ENCODE data around the gene PLA2G4D.

The PLA2G4D gene

GRCh38 chr15:42053914-42054313 lies 40.4 kb downstream of the PLA2G4D start:
- H3K36me3 Mint-ChIP-seq (ENCODE audit: low read depth) = no peaks in the 10 kb centered on the region
- peaks cover 20% of the 10 kb centered on the region for H3K27me3 Mint-ChIP-seq
- no peak overlapping the region for H3K27ac Mint-ChIP-seq
- H3K4me3 Mint-ChIP-seq = no peak overlapping the region
- intact Hi-C loops (cut with micrococcal nuclease) = no loop called here
- no peaks in the 10 kb centered on the region for H3K9me3 Mint-ChIP-seq
- peaks cover 14% of the 10 kb centered on the region for H3K4me1 Mint-ChIP-seq (ENCODE audit: low read depth)

- no peaks in the 10 kb centered on the region for H3K9me3 Mint-ChIP-seq
- H3K27me3 Mint-ChIP-seq = peaks cover 20% of the 10 kb centered on the region
- H3K4me1 Mint-ChIP-seq (ENCODE audit: low read depth) = peaks cover 14% of the 10 kb centered on the region
- H3K36me3 Mint-ChIP-seq (ENCODE audit: low read depth) = no peaks in the 10 kb centered on the region
- intact Hi-C loops (cut with micrococcal nuclease) = no loop called here
- no peak overlapping the region for H3K27ac Mint-ChIP-seq
- no peak overlapping the region for H3K4me3 Mint-ChIP-seq
Observed at GRCh38 chr15:42053010-42053409, 41.4 kb downstream of the PLA2G4D start.

- Mint-ChIP-seq H3K36me3 (ENCODE audit: low read depth) (no peaks in the 10 kb centered on the region), H3K27me3 (peaks cover 2% of the 10 kb centered on the region), H3K4me1 (ENCODE audit: low read depth) (no peaks in the 10 kb centered on the region), H3K4me3 (no peak overlapping the region), H3K27ac (no peak overlapping the region), H3K9me3 (no peaks in the 10 kb centered on the region)
- intact Hi-C loops (cut with micrococcal nuclease) = no loop called here
Observed at GRCh38 chr15:42050484-42051255, 43.7 kb downstream of the PLA2G4D start.

GRCh38 chr15:42048821-42049200 lies 45.6 kb downstream of the PLA2G4D start:
- intact Hi-C loops (cut with micrococcal nuclease) = no loop called here
- no peak overlapping the region for H3K27ac Mint-ChIP-seq
- no peaks in the 10 kb centered on the region for H3K9me3 Mint-ChIP-seq
- peaks cover 9% of the 10 kb centered on the region for H3K4me1 Mint-ChIP-seq (ENCODE audit: low read depth)
- H3K36me3 Mint-ChIP-seq (ENCODE audit: low read depth) = no peaks in the 10 kb centered on the region
- H3K4me3 Mint-ChIP-seq = no peak overlapping the region
- peaks cover 4% of the 10 kb centered on the region for H3K27me3 Mint-ChIP-seq

- Mint-ChIP-seq H3K27ac (no peak overlapping the region), H3K36me3 (ENCODE audit: low read depth) (no peaks in the 10 kb centered on the region), H3K4me3 (no peak overlapping the region), H3K9me3 (no peaks in the 10 kb centered on the region), H3K4me1 (ENCODE audit: low read depth) (peaks cover 9% of the 10 kb centered on the region), H3K27me3 (peaks cover 4% of the 10 kb centered on the region)
- intact Hi-C loops (cut with micrococcal nuclease) = no loop called here
Observed at GRCh38 chr15:42048080-42048820, 46.1 kb downstream of the PLA2G4D start.

DNA sequence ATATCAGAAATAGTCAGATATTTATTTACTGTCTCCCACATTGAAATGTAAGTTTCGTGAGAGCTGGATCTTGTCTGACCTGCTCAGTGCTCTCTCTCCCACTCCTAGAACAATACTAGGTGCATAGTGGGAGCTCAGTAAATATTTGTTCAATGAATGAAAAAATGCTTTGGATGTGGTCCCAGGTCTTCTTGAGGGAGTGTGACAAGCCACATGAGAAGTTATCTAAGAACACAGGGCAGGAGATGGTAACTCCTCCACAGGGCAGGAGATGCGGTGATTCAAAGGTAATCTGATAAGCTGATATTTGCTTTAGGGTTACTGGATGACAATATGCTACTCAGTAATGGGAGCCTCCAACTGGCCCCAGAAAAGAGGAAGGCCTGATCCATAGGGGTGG lies 47.8 kb downstream of the PLA2G4D start:
- Mint-ChIP-seq H3K36me3 (ENCODE audit: low read depth) (no peaks in the 10 kb centered on the region), H3K9me3 (no peaks in the 10 kb centered on the region), H3K27ac (no peak overlapping the region), H3K4me1 (ENCODE audit: low read depth) (peaks cover 11% of the 10 kb centered on the region), H3K27me3 (peaks cover 4% of the 10 kb centered on the region), H3K4me3 (no peak overlapping the region)
- intact Hi-C loops (cut with micrococcal nuclease) = no loop called here

DNA sequence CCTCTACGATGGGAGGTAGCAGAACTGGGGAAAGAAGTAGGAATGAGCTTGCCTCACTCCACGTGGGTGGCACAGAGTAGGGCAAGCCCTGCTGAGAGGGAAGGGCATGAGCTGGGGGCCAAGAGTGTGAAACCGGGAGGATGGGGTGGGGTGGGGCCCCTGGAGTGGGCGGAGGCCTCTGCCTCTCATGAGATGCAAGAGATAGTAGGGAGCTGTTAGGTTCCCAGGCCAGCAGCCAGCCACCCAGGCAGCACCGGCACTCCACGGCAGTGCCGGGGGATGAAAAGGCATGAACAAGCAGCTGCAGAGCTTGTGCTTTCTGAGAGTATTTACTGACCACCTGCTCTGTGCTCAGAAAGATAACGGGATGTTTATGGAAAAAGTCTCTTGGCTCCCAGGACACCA lies 49.1 kb downstream of the PLA2G4D start:
- Mint-ChIP-seq H3K4me3 (no peak overlapping the region), H3K36me3 (ENCODE audit: low read depth) (no peaks in the 10 kb centered on the region), H3K4me1 (ENCODE audit: low read depth) (peaks cover 15% of the 10 kb centered on the region), H3K27me3 (peaks cover 4% of the 10 kb centered on the region), H3K9me3 (no peaks in the 10 kb centered on the region), H3K27ac (no peak overlapping the region)
- intact Hi-C loops (cut with micrococcal nuclease) = no loop called here

GRCh38 chr15:42042602-42043400 lies 51.6 kb downstream of the PLA2G4D start:
- H3K27ac Mint-ChIP-seq = no peak overlapping the region

GRCh38 chr15:42038401-42038800 lies 56.0 kb downstream of the PLA2G4D start:
- no peaks in the 10 kb centered on the region for H3K27me3 Mint-ChIP-seq
- peaks cover 13% of the 10 kb centered on the region for H3K4me1 Mint-ChIP-seq (ENCODE audit: low read depth)
- no peaks in the 10 kb centered on the region for H3K9me3 Mint-ChIP-seq
- no peak overlapping the region for H3K4me3 Mint-ChIP-seq
- intact Hi-C loops (cut with micrococcal nuclease) = no loop called here
- H3K36me3 Mint-ChIP-seq (ENCODE audit: low read depth) = no peaks in the 10 kb centered on the region
- no peak overlapping the region for H3K27ac Mint-ChIP-seq

More at GRCh38 chr15:42042602-42043400, 51.6 kb downstream of the PLA2G4D start:
- peaks cover 15% of the 10 kb centered on the region for H3K4me1 Mint-ChIP-seq (ENCODE audit: low read depth)
- H3K36me3 Mint-ChIP-seq (ENCODE audit: low read depth) = no peaks in the 10 kb centered on the region
- H3K27me3 Mint-ChIP-seq = peaks cover 4% of the 10 kb centered on the region
- H3K9me3 Mint-ChIP-seq = no peaks in the 10 kb centered on the region
- intact Hi-C loops (cut with micrococcal nuclease) = no loop called here
- H3K4me3 Mint-ChIP-seq = no peak overlapping the region

GRCh38 chr15:42037656-42038055 lies 56.7 kb downstream of the PLA2G4D start:
- no peaks in the 10 kb centered on the region for H3K9me3 Mint-ChIP-seq
- H3K27ac Mint-ChIP-seq = no peak overlapping the region
- intact Hi-C loops (cut with micrococcal nuclease) = no loop called here

GRCh38 chr15:42036966-42037365 lies 57.4 kb downstream of the PLA2G4D start:
- Mint-ChIP-seq H3K27ac (no peak overlapping the region), H3K4me1 (ENCODE audit: low read depth) (peaks cover 13% of the 10 kb centered on the region), H3K27me3 (no peaks in the 10 kb centered on the region), H3K36me3 (ENCODE audit: low read depth) (no peaks in the 10 kb centered on the region), H3K9me3 (no peaks in the 10 kb centered on the region), H3K4me3 (no peak overlapping the region)
- intact Hi-C loops (cut with micrococcal nuclease) = no loop called here

More at GRCh38 chr15:42037656-42038055, 56.7 kb downstream of the PLA2G4D start:
- no peaks in the 10 kb centered on the region for H3K36me3 Mint-ChIP-seq (ENCODE audit: low read depth)
- H3K4me3 Mint-ChIP-seq = no peak overlapping the region
- no peaks in the 10 kb centered on the region for H3K27me3 Mint-ChIP-seq
- H3K4me1 Mint-ChIP-seq (ENCODE audit: low read depth) = peaks cover 13% of the 10 kb centered on the region

DNA sequence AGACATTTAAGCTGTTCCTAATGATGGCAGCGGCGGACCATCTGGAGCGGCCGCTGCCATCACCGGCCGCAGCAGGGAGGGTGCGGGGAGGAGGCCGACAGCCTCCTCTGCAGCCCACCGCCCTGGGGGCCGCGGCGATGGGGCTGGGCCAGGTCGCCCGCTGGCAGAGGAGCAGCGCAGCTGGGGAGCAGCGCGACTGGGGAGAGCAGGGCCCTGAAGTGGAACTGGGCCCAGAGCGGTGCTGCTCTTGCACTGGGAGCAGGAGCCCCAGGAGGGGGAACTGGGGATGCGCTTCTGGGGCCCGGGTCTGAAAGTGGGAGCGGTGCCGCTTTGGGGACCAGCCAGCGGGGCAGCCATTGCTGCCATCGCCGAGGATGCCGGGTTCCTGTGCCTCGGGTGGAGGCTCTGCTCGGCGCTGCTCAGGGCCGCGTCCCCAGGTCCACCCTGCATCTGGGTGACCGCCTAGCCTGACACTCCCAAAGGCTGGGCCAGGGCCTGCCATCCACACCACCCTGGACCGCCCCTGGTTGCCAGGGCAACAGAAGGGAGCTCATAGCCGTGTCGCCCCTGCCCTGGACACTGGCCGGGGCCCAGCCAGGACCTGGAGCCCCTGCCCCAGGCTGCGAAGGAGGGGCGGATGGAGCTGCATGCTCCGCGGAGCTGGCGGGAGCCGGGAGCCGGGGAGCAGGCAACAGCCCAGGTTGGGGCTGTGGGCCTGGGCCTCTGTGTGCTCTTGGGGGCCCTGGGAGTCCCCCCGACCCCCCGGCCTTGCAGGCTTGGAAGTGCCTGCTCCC lies 58.1 kb downstream of the PLA2G4D start:
- Mint-ChIP-seq H3K4me1 (ENCODE audit: low read depth) (peaks cover 8% of the 10 kb centered on the region), H3K4me3 (no peak overlapping the region), H3K9me3 (no peaks in the 10 kb centered on the region), H3K27ac (no peak overlapping the region), H3K27me3 (peaks cover 5% of the 10 kb centered on the region), H3K36me3 (ENCODE audit: low read depth) (no peaks in the 10 kb centered on the region)
- intact Hi-C loops (cut with micrococcal nuclease) = no loop called here

GRCh38 chr15:42035435-42035761 lies 59.0 kb downstream of the PLA2G4D start:
- Mint-ChIP-seq H3K27ac (no peak overlapping the region), H3K27me3 (peaks cover 5% of the 10 kb centered on the region), H3K4me1 (ENCODE audit: low read depth) (peaks cover 8% of the 10 kb centered on the region), H3K36me3 (ENCODE audit: low read depth) (no peaks in the 10 kb centered on the region), H3K4me3 (no peak overlapping the region), H3K9me3 (no peaks in the 10 kb centered on the region)
- intact Hi-C loops (cut with micrococcal nuclease) = no loop called here
